Type B pancreatic cell (in vitro differentiated cells): ENCODE data around the gene ABHD17B. TPM values are rescaled to one million over a fixed set of nuclear protein-coding genes. Genes with fewer than 3 reads are reported as not detected.
A peak's percentile ranks its signal among the peaks of the same experiment; 100 is the strongest.

Experiments
- DNase-seq: peaks from one replicate; pipeline ENCODE4 v3.0.0; 2021; ENCODE audit warnings: mixed read lengths; ENCODE audit not compliant: unreplicated experiment; ENCODE audit errors: extremely low spot score
- H3K27ac Mint-ChIP-seq: 2 replicates; pipeline ENCODE4 v1.8.0; 2021; ENCODE audit warnings: mild to moderate bottlenecking, mixed read lengths
- H3K27me3 Mint-ChIP-seq: 2 replicates; pipeline ENCODE4 v1.8.0; 2021; ENCODE audit warnings: mixed read lengths
- H3K36me3 Mint-ChIP-seq: 2 replicates; pipeline ENCODE4 v1.8.0; 2021; ENCODE audit warnings: mixed read lengths
- H3K4me1 Mint-ChIP-seq: one replicate; pipeline ENCODE4 v1.8.0; 2021; ENCODE audit warnings: mixed read lengths; ENCODE audit not compliant: unreplicated experiment
- H3K4me3 Mint-ChIP-seq: 2 replicates; pipeline ENCODE4 v1.8.0; 2021; ENCODE audit warnings: mild to moderate bottlenecking, mixed read lengths
- H3K9me3 Mint-ChIP-seq: 2 replicates; pipeline ENCODE4 v1.8.0; 2021; ENCODE audit warnings: mixed read lengths
- CTCF ChIP-seq: fragments of 200-600 bp; sonication (generic); conservative IDR thresholded peaks from 2 replicates; pipeline ENCODE4 v1.5.0; 2021; ENCODE audit warnings: antibody characterized with exemption, mild to moderate bottlenecking
- total RNA-seq: library from RNA; stranded (reverse); gene quantifications from 2 replicates; pipeline ENCODE4 v1.2.1, GENCODE V29; 2021; ENCODE audit warnings: low replicate concordance

Gene ABHD17B
- total RNA-seq, 1 donor from 2014 or later, result 35.7 TPM

DNA sequence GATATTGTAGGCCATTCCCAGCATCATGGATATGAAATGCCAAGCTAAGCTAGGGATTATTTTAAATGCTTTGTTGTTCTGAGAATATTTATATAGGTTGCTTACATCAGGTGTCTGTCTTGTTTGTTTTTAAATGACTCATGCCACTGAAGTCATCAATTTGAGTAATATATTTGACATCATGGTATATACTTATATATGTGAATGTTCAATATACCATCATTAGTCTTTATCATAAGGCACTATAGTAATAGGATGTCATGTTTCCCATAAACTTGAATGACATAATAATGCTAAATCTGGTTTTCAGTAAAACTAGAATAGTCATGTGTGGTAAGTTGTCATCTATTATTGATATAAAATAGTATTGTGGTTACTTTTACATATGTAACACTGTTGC lies 13.6 kb upstream of the ABHD17B start:
- Mint-ChIP-seq H3K27me3 (no peaks in the 10 kb centered on the region), H3K36me3 (peaks cover 16% of the 10 kb centered on the region), H3K9me3 (no peaks in the 10 kb centered on the region), H3K4me3 (no peak overlapping the region), H3K4me1 (peaks cover 26% of the 10 kb centered on the region), H3K27ac (no peak overlapping the region)
- DNase-seq, result no peak
- TF ChIP-seq CTCF, result no peak

DNA sequence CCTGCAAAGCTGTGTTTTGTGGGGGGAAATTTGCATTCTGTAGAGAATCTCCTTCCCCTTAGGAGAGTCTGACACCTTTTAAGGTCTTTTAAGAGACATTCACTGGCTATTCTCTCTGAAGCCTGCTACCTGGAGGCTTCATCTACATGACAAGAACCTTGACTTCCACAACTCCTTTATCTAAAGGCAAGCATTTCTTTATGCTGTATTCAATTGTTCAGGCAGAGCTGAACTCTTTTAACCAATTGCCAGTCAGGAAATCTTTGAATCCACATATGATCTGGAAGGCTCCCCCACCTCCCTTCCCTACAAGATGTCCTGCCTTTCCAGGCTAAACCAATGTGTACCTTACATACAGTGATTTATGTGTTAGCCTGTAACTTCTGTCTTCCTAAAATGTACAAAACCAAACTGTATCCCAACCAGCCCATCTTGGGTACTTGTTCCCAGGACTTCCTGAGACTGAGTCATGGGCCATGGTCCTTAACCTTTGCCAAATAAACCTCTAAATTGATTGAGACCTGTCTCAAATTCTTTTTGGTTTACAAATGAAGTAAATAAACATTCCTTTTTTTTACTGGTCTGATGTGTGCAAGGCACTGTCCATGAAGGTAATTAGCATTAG lies 10.3 kb upstream of the ABHD17B start:
- Mint-ChIP-seq H3K27me3 (no peaks in the 10 kb centered on the region), H3K9me3 (peaks cover 4% of the 10 kb centered on the region), H3K27ac (peak overlapping the region; percentile 94), H3K4me3 (no peak overlapping the region), H3K36me3 (peaks cover 30% of the 10 kb centered on the region), H3K4me1 (peaks cover 28% of the 10 kb centered on the region)
- no peak for DNase-seq
- no peak for TF ChIP-seq CTCF

DNA sequence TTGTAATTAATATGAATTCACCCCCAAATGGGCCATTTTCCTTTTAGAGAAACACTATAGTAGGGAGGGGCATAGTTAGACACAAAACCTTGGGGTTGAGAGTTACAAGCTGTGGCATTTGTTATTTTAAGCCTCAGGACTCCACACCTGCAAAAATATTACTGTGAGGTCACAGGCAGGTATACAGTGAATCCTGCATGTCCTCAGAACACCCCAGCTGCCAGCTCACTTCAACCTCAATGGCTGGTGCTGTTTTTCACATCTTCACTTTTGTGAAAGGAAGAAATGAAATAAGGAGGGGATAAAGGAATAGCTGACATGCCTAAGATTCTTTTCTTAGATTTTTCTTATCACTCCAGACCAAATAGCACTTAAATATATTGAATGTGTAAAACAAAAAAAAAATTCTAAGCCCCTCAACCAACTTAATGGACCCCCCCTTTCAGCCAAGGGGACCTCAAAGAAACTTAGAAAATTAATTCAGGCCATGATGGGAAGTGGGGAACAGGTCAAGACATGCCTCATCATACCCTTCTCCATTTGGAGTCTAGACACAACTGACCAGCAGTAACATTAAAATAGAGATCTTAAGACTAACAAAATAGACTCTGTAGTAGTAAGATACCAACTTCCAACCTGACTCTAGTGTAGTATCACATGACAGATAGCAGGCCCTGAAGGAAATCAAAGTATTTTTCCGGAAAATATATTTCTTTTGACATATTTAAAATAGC lies 9.6 kb upstream of the ABHD17B start:
- no peaks in the 10 kb centered on the region for H3K27me3 Mint-ChIP-seq
- no peak for TF ChIP-seq CTCF
- peaks cover 28% of the 10 kb centered on the region for H3K4me1 Mint-ChIP-seq
- H3K36me3 Mint-ChIP-seq, result peaks cover 30% of the 10 kb centered on the region
- DNase-seq, result no peak
- peak overlapping the region; percentile 94 for H3K27ac Mint-ChIP-seq
- H3K9me3 Mint-ChIP-seq, result peaks cover 4% of the 10 kb centered on the region
- H3K4me3 Mint-ChIP-seq, result peak overlapping the region; percentile 45

GRCh38 chr9:71918419-71918818 lies 7.4 kb upstream of the ABHD17B start:
- no peak for DNase-seq

DNA sequence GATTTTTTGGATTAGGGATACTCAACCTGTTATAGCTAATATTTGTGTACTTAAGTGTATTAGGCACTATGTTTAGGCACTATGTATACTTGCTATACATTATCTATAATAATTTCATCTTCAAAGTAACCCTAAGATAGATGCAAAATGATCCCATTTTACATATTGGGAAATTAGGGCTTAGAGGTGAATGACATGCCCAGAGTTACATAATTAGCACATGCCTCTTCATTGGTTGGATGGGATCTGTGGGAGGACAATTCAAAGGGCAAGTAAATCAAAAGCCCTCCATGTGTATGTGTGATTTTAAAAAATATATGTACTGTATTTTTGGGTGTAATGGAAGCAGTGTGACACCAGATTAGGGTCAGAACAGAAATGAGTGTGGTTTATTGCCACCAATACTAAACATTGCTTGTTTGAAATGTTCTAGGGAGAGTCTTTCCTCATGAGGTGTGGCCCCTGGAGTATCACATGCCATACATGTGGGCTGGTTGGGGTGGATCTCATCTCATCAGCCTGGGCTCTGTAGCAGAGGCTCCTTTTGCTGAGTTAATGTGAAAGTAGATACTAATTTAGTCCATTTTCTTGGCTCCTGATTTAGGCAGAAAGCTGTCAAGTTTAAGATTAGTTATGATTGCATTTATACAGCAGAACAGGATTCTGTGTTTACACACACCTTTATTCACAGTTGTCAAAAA lies 6.0 kb upstream of the ABHD17B start:
- peaks cover 4% of the 10 kb centered on the region for H3K9me3 Mint-ChIP-seq
- H3K27me3 Mint-ChIP-seq, result no peaks in the 10 kb centered on the region
- no peak for TF ChIP-seq CTCF
- peak overlapping the region; percentile 76 for H3K27ac Mint-ChIP-seq
- no peak overlapping the region for H3K4me3 Mint-ChIP-seq
- no peak for DNase-seq
- peaks cover 42% of the 10 kb centered on the region for H3K4me1 Mint-ChIP-seq
- peaks cover 20% of the 10 kb centered on the region for H3K36me3 Mint-ChIP-seq

More at GRCh38 chr9:71918419-71918818, 7.4 kb upstream of the ABHD17B start:
- Mint-ChIP-seq H3K36me3 (peaks cover 28% of the 10 kb centered on the region), H3K4me1 (peaks cover 35% of the 10 kb centered on the region), H3K27ac (peak overlapping the region; percentile 51), H3K9me3 (peaks cover 4% of the 10 kb centered on the region), H3K4me3 (no peak overlapping the region), H3K27me3 (no peaks in the 10 kb centered on the region)
- no peak for TF ChIP-seq CTCF
